Karpas-422 (cell line): ENCODE measurements around the gene CCER1. TPM values are rescaled to one million over a fixed set of nuclear protein-coding genes. Genes with fewer than 3 reads are reported as not detected.

ENCODE experiments used
- DNase-seq: peaks from one replicate; pipeline ENCODE4 v3.0.0-alpha.2; 2015
- H2AFZ ChIP-seq: fragments of 200-600 bp; sonication (generic); 2 replicates; pipeline ENCODE4 v1.6.1; 2014; ENCODE audit warnings: antibody characterized with exemption, low read length, mixed read lengths
- H3K27ac ChIP-seq: fragments of 200-600 bp; sonication (generic); 2 replicates; pipeline ENCODE4 v1.5.1; 2014; ENCODE audit warnings: mild to moderate bottlenecking, low read length, moderate library complexity
- H3K27me3 ChIP-seq: fragments of 200-600 bp; sonication (generic); 2 replicates; pipeline ENCODE4 v1.6.1; 2014; ENCODE audit warnings: low read length, mixed read lengths
- H3K36me3 ChIP-seq: fragments of 200-600 bp; sonication (generic); 2 replicates; pipeline ENCODE4 v1.6.1; 2014; ENCODE audit warnings: low read length, mixed read lengths; ENCODE audit not compliant: insufficient read depth
- H3K4me1 ChIP-seq: fragments of 200-600 bp; sonication (generic); 2 replicates; pipeline ENCODE4 v1.6.1; 2014; ENCODE audit warnings: mild to moderate bottlenecking, low read length, mixed read lengths
- H3K4me2 ChIP-seq: fragments of 200-600 bp; sonication (generic); 2 replicates; pipeline ENCODE4 v1.6.1; 2014; ENCODE audit warnings: low read length, low read depth, mild to moderate bottlenecking; ENCODE audit not compliant: poor library complexity, severe bottlenecking
- H3K4me3 ChIP-seq: fragments of 200-600 bp; sonication (generic); 2 replicates; pipeline ENCODE4 v1.5.1; 2014; ENCODE audit warnings: mild to moderate bottlenecking, antibody characterized with exemption, low read length, mixed read lengths
- H3K79me2 ChIP-seq: fragments of 200-600 bp; sonication (generic); 2 replicates; pipeline ENCODE4 v1.6.1; 2014; ENCODE audit warnings: mild to moderate bottlenecking, low read length, mixed read lengths
- H3K9ac ChIP-seq: fragments of 200-600 bp; sonication (generic); 2 replicates; pipeline ENCODE4 v1.6.0; 2014; ENCODE audit warnings: low read length
- H3K9me2 ChIP-seq: fragments of 200-600 bp; sonication (generic), shearing (Covaris generic); replicated peaks from 2 replicates; pipeline ENCODE4 v1.6.0; 2014; ENCODE audit warnings: mild to moderate bottlenecking, low read length, moderate library complexity; ENCODE audit not compliant: insufficient read depth
- H3K9me3 ChIP-seq: fragments of 300-700, 200-600 bp; sonication (generic); 2 replicates; pipeline ENCODE4 v1.6.1; 2014; ENCODE audit warnings: low read length, mixed read lengths
- H4K20me1 ChIP-seq: fragments of 200-600 bp; sonication (generic); 2 replicates; pipeline ENCODE4 v1.6.1; 2014; ENCODE audit warnings: mild to moderate bottlenecking, antibody characterized with exemption, low read length, low read depth; ENCODE audit not compliant: insufficient read depth
- total RNA-seq: library from RNA; depleted of rRNA; stranded (reverse); fragments of >200 nt; shearing (Covaris generic); gene quantifications from 2 replicates; pipeline ENCODE4 v1.2.3, GENCODE V29; 2014; ENCODE audit warnings: low replicate concordance; rRNA removed

CCER1 gene
- not detected in 2 replicates for total RNA-seq

- Histone ChIP-seq H3K4me1 (no peaks in the 10 kb centered on the region), H4K20me1 (no peaks in the 10 kb centered on the region), H3K4me3 (no peak within 1 kb of the TSS), H3K9me3 (no peaks in the 10 kb centered on the region), H3K4me2 (no peak within 1 kb of the TSS), H2AFZ (no peak within 1 kb of the TSS), H3K79me2 (no peaks in the 10 kb centered on the region), H3K27ac (no peak within 1 kb of the TSS), H3K9ac (no peak within 1 kb of the TSS), H3K27me3 (no peaks in the 10 kb centered on the region), H3K36me3 (no peaks in the 10 kb centered on the region), H3K9me2 (no peaks in the 10 kb centered on the region)
- DNase-seq, result no peak
Measured at GRCh38 chr12:90954921-90955320, at the start of gene CCER1. TSS of gene CCER1 (minus strand) at chr12:90955176. CDS start at chr12:90954742, 434 bp downstream.

GRCh38 chr12:91003737-91004136 lies 48.8 kb upstream of the CCER1 start:
- no peak for DNase-seq
- Histone ChIP-seq H3K36me3 (no peaks in the 10 kb centered on the region), H3K4me3 (no peak overlapping the region), H3K9me3 (no peaks in the 10 kb centered on the region), H2AFZ (no peak overlapping the region), H3K27me3 (no peaks in the 10 kb centered on the region), H3K9ac (no peak overlapping the region), H3K27ac (no peak overlapping the region), H3K4me2 (no peak overlapping the region), H3K79me2 (no peaks in the 10 kb centered on the region), H3K9me2 (no peaks in the 10 kb centered on the region), H3K4me1 (no peaks in the 10 kb centered on the region), H4K20me1 (no peaks in the 10 kb centered on the region)

GRCh38 chr12:91001306-91001705 lies 46.3 kb upstream of the CCER1 start:
- no peak for DNase-seq
- Histone ChIP-seq H3K9me3 (no peaks in the 10 kb centered on the region), H3K4me1 (no peaks in the 10 kb centered on the region), H3K27ac (no peak overlapping the region), H3K36me3 (no peaks in the 10 kb centered on the region), H3K27me3 (no peaks in the 10 kb centered on the region), H3K9ac (no peak overlapping the region), H3K9me2 (no peaks in the 10 kb centered on the region), H2AFZ (no peak overlapping the region), H3K79me2 (no peaks in the 10 kb centered on the region), H3K4me3 (no peak overlapping the region), H3K4me2 (no peak overlapping the region), H4K20me1 (no peaks in the 10 kb centered on the region)

GRCh38 chr12:90999966-91000365 lies 45.0 kb upstream of the CCER1 start:
- no peaks in the 10 kb centered on the region for H3K9me3 ChIP-seq
- H4K20me1 ChIP-seq, result no peaks in the 10 kb centered on the region
- no peaks in the 10 kb centered on the region for H3K36me3 ChIP-seq
- H2AFZ ChIP-seq, result no peak overlapping the region
- no peaks in the 10 kb centered on the region for H3K27me3 ChIP-seq
- no peaks in the 10 kb centered on the region for H3K9me2 ChIP-seq
- H3K9ac ChIP-seq, result no peak overlapping the region
- no peak for DNase-seq
- H3K4me1 ChIP-seq, result no peaks in the 10 kb centered on the region
- no peaks in the 10 kb centered on the region for H3K79me2 ChIP-seq
- H3K27ac ChIP-seq, result no peak overlapping the region
- no peak overlapping the region for H3K4me3 ChIP-seq
- H3K4me2 ChIP-seq, result no peak overlapping the region

GRCh38 chr12:90999527-90999926 lies 44.6 kb upstream of the CCER1 start:
- H3K9me3 ChIP-seq, result no peaks in the 10 kb centered on the region
- no peak overlapping the region for H3K9ac ChIP-seq
- no peak for DNase-seq
- H3K4me1 ChIP-seq, result no peaks in the 10 kb centered on the region
- no peaks in the 10 kb centered on the region for H3K9me2 ChIP-seq
- H3K36me3 ChIP-seq, result no peaks in the 10 kb centered on the region
- H4K20me1 ChIP-seq, result no peaks in the 10 kb centered on the region
- H3K4me2 ChIP-seq, result no peak overlapping the region
- no peak overlapping the region for H3K27ac ChIP-seq
- no peaks in the 10 kb centered on the region for H3K27me3 ChIP-seq
- H3K79me2 ChIP-seq, result no peaks in the 10 kb centered on the region
- no peak overlapping the region for H2AFZ ChIP-seq
- H3K4me3 ChIP-seq, result no peak overlapping the region

GRCh38 chr12:90995010-90995409 lies 40.0 kb upstream of the CCER1 start:
- Histone ChIP-seq H3K79me2 (no peaks in the 10 kb centered on the region), H3K27me3 (no peaks in the 10 kb centered on the region), H3K4me1 (no peaks in the 10 kb centered on the region), H3K4me3 (no peak overlapping the region), H3K9me2 (no peaks in the 10 kb centered on the region), H2AFZ (no peak overlapping the region), H3K9me3 (no peaks in the 10 kb centered on the region), H3K27ac (no peak overlapping the region), H4K20me1 (no peaks in the 10 kb centered on the region), H3K36me3 (no peaks in the 10 kb centered on the region), H3K9ac (no peak overlapping the region), H3K4me2 (no peak overlapping the region)
- DNase-seq, result no peak

- Histone ChIP-seq H3K27me3 (no peaks in the 10 kb centered on the region), H3K4me2 (no peak overlapping the region), H3K36me3 (no peaks in the 10 kb centered on the region), H3K79me2 (no peaks in the 10 kb centered on the region), H3K27ac (no peak overlapping the region), H2AFZ (no peak overlapping the region), H3K4me3 (no peak overlapping the region), H3K9me2 (no peaks in the 10 kb centered on the region), H3K9ac (no peak overlapping the region), H3K4me1 (no peaks in the 10 kb centered on the region), H3K9me3 (no peaks in the 10 kb centered on the region), H4K20me1 (no peaks in the 10 kb centered on the region)
- no peak for DNase-seq
Measured at GRCh38 chr12:90991952-90992465, 37.0 kb upstream of the CCER1 start.

- Histone ChIP-seq H3K9ac (no peak overlapping the region), H3K79me2 (no peaks in the 10 kb centered on the region), H3K27ac (no peak overlapping the region), H3K4me3 (no peak overlapping the region), H2AFZ (no peak overlapping the region), H3K9me3 (no peaks in the 10 kb centered on the region), H3K36me3 (no peaks in the 10 kb centered on the region), H3K4me1 (no peaks in the 10 kb centered on the region), H3K27me3 (no peaks in the 10 kb centered on the region), H4K20me1 (no peaks in the 10 kb centered on the region), H3K4me2 (no peak overlapping the region), H3K9me2 (no peaks in the 10 kb centered on the region)
- no peak for DNase-seq
Measured at GRCh38 chr12:90990611-90991010, 35.6 kb upstream of the CCER1 start.

GRCh38 chr12:90989686-90990111 lies 34.7 kb upstream of the CCER1 start:
- no peaks in the 10 kb centered on the region for H3K9me2 ChIP-seq
- H3K79me2 ChIP-seq, result no peaks in the 10 kb centered on the region
- no peaks in the 10 kb centered on the region for H3K36me3 ChIP-seq
- no peak overlapping the region for H3K27ac ChIP-seq
- H4K20me1 ChIP-seq, result no peaks in the 10 kb centered on the region
- no peak overlapping the region for H3K4me3 ChIP-seq
- H3K27me3 ChIP-seq, result no peaks in the 10 kb centered on the region
- H3K9me3 ChIP-seq, result no peaks in the 10 kb centered on the region
- no peaks in the 10 kb centered on the region for H3K4me1 ChIP-seq
- no peak overlapping the region for H3K9ac ChIP-seq
- H2AFZ ChIP-seq, result no peak overlapping the region
- H3K4me2 ChIP-seq, result no peak overlapping the region
- DNase-seq, result no peak
